Neural crest cell (in vitro differentiated cells): ENCODE measurements around the gene SLC15A4. TPM values are rescaled to one million over a fixed set of nuclear protein-coding genes. Genes with fewer than 3 reads are reported as not detected.
"Not testable (repeated sequence)": the region's sequence is repeated elsewhere in the genome, so short reads cannot be mapped to it uniquely, and the experiment has no call there.

Experiments used
- DNase-seq: peaks from one replicate; pipeline ENCODE4 v3.0.0; 2021; ENCODE audit warnings: low read depth, mixed read lengths, low spot score
- H3K27ac Mint-ChIP-seq: one replicate; pipeline ENCODE4 v1.8.0; 2021; ENCODE audit warnings: mild to moderate bottlenecking, mixed read lengths; ENCODE audit not compliant: unreplicated experiment
- H3K27me3 Mint-ChIP-seq: 2 replicates; pipeline ENCODE4 v1.8.0; 2021; ENCODE audit warnings: low read depth, mild to moderate bottlenecking, mixed read lengths
- H3K36me3 Mint-ChIP-seq: 2 replicates; pipeline ENCODE4 v1.8.0; 2021; ENCODE audit warnings: low read depth, mild to moderate bottlenecking, mixed read lengths
- H3K4me1 Mint-ChIP-seq: 2 replicates; pipeline ENCODE4 v1.8.0; 2021; ENCODE audit warnings: mixed read lengths
- H3K4me3 Mint-ChIP-seq: one replicate; pipeline ENCODE4 v1.8.0; 2021; ENCODE audit warnings: mild to moderate bottlenecking, mixed read lengths
- H3K9me3 Mint-ChIP-seq: 2 replicates; pipeline ENCODE4 v1.8.0; 2021; ENCODE audit warnings: mixed read lengths
- CTCF ChIP-seq: fragments of 200-600 bp; sonication (generic); conservative IDR thresholded peaks from 2 replicates; pipeline ENCODE4 v1.5.0; 2021; ENCODE audit warnings: antibody characterized with exemption, mild to moderate bottlenecking
- total RNA-seq: library from RNA; stranded (reverse); gene quantifications from 2 replicates; pipeline ENCODE4 v1.2.1, GENCODE V29; 2021

The SLC15A4 gene
- total RNA-seq, 1 donor from 2014 or later: 19.4 TPM

DNA sequence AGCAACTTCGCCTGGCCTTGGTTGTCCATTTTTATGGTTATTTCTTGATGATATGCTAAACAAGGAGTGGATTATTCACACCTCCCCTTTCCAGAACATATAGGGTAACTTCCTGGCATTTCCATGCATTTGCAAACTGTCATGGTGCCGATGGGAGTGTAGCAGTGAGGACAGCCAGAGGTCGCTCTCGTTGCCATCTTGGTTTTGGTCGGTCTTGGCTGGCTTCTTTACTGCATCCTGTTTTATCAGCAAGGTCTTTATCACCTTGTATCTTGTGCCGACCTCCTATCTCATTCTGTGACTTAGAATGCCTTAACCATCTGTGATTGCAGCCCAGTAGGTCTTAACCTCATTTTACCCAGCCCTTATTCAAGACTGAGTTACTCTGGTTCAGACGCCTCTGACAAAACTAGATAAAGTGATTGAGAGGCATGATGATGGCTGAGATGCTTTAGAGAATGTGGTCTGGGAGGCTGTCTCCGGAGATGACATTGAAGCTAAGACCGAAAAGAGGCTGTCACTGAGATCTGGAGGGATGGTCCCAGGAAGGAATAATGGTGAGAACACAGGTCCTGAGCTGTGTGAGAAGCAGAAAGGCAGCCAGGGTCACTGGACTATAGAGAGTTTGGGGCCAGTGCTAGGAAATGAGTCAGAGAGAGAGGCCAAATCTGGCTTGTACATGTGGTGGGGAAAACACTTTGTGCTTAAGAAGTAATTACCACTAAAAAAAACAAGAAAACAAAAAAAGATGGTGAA, 32.5 kb upstream of the SLC15A4 start:
- peaks cover 6% of the 10 kb centered on the region for H3K36me3 Mint-ChIP-seq
- H3K4me1 Mint-ChIP-seq: peaks cover 29% of the 10 kb centered on the region
- H3K27me3 Mint-ChIP-seq: peaks cover 15% of the 10 kb centered on the region
- peak overlapping the region; percentile 23 for H3K4me3 Mint-ChIP-seq
- peaks cover 2% of the 10 kb centered on the region for H3K9me3 Mint-ChIP-seq
- no peak for DNase-seq
- no peak overlapping the region for H3K27ac Mint-ChIP-seq
- no peak for TF ChIP-seq CTCF

DNA sequence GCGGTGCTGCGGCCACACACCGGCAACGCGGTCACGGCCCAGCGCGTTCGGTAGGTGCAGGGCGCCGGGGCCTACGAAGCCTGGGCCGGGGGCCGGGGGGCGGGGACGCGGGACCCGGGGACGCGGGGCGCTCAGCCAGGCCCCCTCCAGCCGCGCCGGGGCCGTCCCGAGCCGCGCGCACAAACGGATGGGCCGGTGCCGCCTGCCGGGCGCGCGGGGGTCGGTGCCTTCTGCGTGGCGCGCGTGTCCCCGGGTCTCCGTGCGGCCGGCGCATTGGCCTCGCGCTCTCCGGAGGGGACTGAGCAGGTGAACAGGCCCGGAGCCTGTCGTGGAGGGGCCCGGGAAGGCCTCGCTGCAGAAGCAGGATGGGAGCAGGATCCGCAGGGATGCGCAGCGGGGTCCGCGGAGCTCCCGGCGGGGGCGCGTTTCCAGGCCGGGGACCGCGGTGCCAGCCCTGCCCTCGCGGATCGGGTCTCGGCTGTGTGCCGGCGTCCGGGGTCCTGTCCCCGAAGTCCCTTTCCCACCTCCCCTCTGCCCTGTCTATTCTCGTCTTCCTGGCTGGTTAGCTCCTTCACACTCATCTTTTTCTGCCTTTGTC, 29.9 kb upstream of the SLC15A4 start:
- no peak for TF ChIP-seq CTCF
- peak; percentile 25 for DNase-seq
- peaks cover 5% of the 10 kb centered on the region for H3K9me3 Mint-ChIP-seq
- H3K27ac Mint-ChIP-seq: no peak overlapping the region
- peaks cover 28% of the 10 kb centered on the region for H3K4me1 Mint-ChIP-seq
- peaks cover 17% of the 10 kb centered on the region for H3K27me3 Mint-ChIP-seq
- peak overlapping the region; percentile 79 for H3K4me3 Mint-ChIP-seq
- no peaks in the 10 kb centered on the region for H3K36me3 Mint-ChIP-seq

- peaks cover 17% of the 10 kb centered on the region for H3K27me3 Mint-ChIP-seq
- H3K9me3 Mint-ChIP-seq: peaks cover 5% of the 10 kb centered on the region
- H3K27ac Mint-ChIP-seq: no peak within 1 kb of the TSS
- no peak for TF ChIP-seq CTCF
- peak within 1 kb of the TSS; percentile 79 for H3K4me3 Mint-ChIP-seq
- DNase-seq: no peak
- peaks cover 28% of the 10 kb centered on the region for H3K4me1 Mint-ChIP-seq
- peaks cover 2% of the 10 kb centered on the region for H3K36me3 Mint-ChIP-seq
Observed at GRCh38 chr12:128852885-128853599, 29.3 kb upstream of the SLC15A4 start, which contains the start of gene GLT1D1. GLT1D1 (plus strand) TSS chr12:128853478; CDS start chr12:128853582, 104 bp downstream.

DNA sequence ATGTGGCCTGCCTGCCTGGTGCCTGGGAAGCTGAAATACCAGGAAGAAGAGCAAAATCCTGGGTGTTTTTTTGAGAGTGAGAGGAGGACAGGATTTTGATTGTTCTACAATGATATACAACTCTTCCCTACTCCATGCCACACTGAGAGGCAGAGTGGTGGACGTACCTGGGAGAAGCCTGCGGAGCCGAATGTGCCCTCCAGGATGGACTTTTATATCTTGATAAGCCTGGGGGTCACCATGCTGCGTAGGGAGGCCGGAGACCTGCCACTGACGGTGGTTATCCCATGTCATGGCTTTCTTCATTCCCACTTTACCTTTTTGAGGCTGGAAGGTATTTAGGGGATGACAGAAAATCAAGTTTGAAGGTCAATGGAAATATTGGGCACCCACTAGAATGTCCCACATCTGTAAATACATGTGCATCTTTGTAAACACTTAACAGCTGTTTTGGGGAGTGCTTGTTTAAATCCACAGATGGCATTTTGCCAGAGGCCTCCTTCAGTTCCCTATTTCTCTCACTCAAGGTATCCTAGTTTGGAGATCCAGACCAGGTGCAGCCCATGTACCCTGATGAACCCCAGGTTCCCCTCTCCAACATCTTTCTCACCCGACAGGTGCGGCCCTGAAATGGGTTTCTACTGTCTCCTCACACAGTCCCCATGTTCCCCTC, 28.4 kb upstream of the SLC15A4 start:
- DNase-seq: no peak
- peaks cover 2% of the 10 kb centered on the region for H3K36me3 Mint-ChIP-seq
- H3K4me3 Mint-ChIP-seq: peak overlapping the region; percentile 45
- no peak for TF ChIP-seq CTCF
- no peak overlapping the region for H3K27ac Mint-ChIP-seq
- peaks cover 23% of the 10 kb centered on the region for H3K4me1 Mint-ChIP-seq
- peaks cover 5% of the 10 kb centered on the region for H3K9me3 Mint-ChIP-seq
- peaks cover 17% of the 10 kb centered on the region for H3K27me3 Mint-ChIP-seq

GRCh38 chr12:128851429-128851828, 27.7 kb upstream of the SLC15A4 start:
- not testable (repeated sequence) for H3K9me3 Mint-ChIP-seq, H3K36me3 Mint-ChIP-seq, DNase-seq, H3K27ac Mint-ChIP-seq
- H3K27me3 Mint-ChIP-seq: peaks cover 17% of the 10 kb centered on the region
- H3K4me1 Mint-ChIP-seq: peaks cover 16% of the 10 kb centered on the region
- H3K4me3 Mint-ChIP-seq: peak overlapping the region; percentile 45
